Renal cortical epithelial cell (primary cell): ENCODE measurements around the gene SARNP. TPM values are rescaled to one million over a fixed set of nuclear protein-coding genes. Genes with fewer than 3 reads are reported as not detected.
"Not testable (repeated sequence)": the region's sequence is repeated elsewhere in the genome, so short reads cannot be mapped to it uniquely, and the experiment has no call there.

ENCODE experiments used
- DNase-seq: peaks from one replicate; pipeline ENCODE4 v3.0.0-alpha.2; 2011; ENCODE audit warnings: low read depth
- total RNA-seq: library from RNA; depleted of rRNA; stranded (reverse); fragments of >200 nt; gene quantifications from 2 replicates; pipeline ENCODE4 v1.2.3, GENCODE V29; 2014

Gene SARNP
- total RNA-seq, 1 donor from 2014 or later = 123 TPM

DNA sequence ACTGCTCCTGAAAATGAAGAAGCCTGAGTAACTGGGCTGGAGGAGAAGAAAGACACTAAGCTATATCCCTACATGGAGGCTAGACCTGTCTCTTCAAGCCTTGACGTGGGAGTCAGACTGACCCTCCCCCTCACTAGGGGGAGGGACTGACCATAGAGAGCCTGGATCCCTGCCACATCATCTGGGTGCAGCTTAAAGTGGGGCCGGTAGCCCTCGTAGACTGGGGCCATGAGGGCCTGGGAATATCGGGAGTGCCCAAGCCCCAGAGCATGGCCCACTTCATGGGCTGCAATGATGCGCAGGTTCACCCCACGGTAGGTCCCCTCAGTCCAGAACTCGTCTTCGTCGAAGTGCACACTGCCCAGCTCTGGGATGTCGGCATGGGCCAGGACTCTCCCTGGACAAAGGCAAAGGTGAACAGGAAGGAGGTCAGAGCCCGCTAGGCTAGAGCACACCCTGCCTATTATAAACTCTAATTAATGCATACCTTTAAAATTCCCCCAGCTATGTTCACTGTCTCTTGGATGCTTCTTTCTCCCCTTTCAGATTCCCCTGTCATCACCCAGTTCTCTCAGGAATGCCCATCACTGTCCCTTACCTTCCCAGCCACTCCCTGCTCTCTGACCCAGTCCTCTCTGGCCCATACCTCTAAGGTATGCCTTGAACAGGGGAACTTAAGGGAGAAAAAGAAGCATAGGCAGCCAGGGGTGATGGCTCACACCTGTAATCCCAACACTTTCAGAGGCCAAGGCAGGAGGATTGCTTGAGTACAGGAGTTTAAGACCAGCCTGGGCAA lies 22.0 kb upstream of the SARNP start:
- DNase-seq = no peak

- DNase-seq = no peak
Observed at GRCh38 chr12:55838361-55838760, 20.8 kb upstream of the SARNP start.

DNA sequence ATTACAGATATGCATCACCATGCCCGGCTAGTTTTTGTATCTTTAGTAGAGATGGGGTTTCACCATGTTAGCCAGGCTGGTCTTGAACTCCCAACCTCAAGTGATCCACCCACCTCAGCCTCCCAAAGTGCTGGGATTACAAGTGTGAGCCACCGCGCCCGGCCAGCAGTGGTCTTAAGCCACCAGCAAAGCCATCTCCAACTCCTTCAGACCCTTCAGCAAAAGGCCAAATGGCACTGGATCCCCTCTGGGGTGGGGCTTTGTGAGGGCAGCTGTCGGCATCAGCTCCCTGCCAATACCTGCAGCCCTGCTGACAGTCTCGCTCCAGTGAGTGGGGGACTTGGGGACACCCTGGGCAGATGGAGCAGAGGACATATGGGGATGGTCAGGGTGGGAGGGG lies 16.9 kb upstream of the SARNP start:
- not testable (repeated sequence) for DNase-seq

- DNase-seq = no peak
Observed at GRCh38 chr12:55833056-55833455, 15.5 kb upstream of the SARNP start.

GRCh38 chr12:55831447-55831815 lies 13.9 kb upstream of the SARNP start:
- no peak for DNase-seq

DNA sequence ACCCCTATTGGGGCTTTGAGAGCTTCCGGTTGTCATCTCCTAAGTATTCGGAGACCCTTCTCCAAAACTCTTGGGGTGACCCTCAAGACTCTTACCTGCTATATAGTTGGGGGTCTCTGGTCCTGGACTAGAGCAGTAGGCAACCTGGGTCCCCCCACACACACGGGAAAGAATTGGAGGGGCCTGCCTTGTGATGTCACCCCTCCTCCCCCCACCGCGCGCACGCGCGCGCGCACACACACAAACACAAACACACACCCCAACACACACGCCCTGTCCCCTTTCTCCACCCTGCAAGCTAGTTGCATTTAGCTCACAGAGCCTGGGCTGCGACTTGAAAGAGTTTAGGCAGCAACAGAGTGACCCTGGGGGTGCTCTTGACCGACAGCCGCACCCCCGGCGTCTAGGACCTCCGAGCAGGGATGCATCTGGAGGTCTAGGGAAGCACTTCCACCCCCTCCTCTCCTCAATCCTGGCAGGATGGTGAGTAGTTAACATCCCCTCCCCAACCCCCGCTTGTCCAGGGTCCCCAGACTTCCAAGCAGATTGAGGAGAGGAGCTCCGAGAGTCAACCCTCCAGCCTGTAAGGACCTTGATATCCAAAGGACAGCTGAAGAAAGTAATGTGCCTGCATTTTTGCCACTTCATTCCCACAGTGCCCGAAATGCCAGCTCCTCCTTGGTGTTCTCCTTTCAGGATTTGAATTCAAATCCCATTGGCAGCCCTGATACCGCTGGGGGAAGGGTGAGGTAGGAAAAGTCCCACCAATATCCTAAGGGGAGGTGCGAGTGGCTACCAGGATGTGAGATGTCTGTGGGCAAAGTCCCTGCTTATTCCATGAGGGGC lies 13.3 kb upstream of the SARNP start:
- DNase-seq = peak; percentile 23

DNA sequence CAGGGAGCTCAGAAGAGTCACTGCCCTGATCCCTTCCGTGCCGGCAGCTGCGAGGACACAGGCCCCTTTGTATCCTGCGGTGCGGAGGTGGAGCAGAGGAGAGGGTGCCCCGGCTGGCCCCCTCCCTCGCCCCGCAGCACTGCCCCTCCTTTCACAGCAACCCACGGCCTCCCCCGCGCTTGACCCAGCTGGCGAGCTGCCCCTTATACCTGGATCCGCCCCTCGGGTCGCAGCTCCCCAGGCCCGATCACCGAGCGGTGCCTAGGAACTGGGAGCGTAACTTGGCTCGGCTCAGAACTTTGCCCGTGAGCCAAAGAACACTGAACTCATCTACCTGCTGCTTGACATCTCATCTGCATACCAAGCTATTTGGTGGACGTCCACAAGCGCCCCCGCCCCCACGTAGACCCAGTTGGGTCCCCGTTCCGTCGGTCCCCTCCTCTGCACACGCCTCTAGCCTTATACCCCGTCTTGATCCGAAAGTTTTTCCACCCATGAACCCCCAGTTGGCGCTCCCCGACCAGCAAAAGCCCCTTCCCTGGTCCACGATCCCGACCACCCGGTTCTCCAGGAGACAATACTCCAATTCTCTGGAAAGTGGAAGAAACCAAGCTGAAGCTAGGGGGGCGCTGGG lies 12.6 kb upstream of the SARNP start:
- no peak for DNase-seq

DNA sequence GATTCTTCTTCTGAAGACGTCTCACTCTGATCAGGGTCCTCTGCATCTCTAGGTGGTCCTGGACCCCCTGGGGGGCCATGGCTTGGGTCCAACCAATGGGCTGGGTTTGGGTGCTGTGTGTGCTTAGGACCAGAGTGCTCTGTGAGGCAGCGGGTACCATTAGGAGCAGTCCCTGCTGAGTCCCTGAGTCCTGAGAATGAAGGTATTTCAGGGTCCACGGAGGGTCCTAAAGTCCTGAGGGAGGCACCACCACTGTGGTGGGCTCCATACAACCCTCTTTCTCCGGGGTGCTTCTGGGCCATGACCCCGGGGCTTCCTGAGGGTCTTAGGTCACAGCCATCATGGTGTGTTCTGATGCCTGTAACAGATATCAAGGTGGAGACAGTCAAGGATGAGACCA lies 10.8 kb upstream of the SARNP start:
- no peak for DNase-seq

DNA sequence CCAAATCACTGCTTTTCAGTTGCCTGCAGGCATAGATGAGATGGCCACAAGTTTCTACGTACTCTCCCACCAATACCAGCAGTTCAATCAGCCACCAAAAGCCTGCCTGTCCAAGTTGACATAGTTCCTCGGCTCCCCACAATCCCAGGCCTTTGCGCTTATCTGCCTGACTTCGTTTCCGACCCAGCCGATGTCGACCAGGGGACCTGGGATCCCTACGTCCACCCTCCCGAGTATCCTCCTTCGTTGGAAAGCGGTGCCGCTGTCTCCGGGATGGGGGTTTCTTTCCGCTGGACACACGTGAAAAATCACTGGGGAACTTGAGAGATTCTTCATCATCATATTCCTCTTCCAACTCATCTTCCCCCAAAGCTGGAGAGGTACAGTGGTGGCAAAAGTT lies 10.3 kb upstream of the SARNP start:
- DNase-seq = no peak

DNA sequence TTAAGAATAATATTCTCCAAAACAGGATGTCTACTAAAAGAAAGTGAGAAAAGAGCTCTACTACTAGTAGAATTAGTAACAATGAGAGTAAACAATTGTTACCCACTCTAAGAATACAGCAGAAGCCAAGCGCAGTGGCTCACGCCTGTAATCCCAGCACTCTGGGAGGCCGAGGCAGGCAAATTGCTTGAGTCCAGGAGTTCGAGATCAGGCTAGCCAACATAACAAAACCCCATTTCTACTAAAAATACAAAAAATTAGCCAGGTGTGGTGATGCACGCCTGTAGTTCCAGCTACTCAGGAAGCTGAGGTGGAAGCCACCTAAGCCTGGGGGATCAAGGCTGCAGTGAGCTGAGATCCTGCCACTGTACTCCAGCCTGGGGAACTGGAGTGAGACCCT lies 7.2 kb upstream of the SARNP start:
- DNase-seq = no peak

DNA sequence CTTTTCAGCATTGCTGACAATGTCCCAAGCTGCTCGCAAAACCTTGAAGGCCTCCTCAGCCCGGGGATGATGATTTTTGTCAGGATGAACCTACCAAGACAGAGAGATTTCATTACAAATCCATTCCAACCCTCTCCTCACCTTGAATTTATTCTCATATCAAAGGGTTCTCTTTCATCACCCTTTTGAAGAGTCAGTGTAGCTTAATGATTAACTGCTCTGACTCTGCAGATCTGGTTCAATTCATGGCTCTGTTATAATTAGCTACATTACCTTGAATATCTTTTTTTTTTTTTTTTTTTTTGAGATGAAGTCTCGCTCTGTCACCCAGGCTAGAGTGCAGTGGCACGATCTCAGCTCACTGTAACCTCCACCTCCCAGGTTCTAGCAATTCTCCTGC lies 5.9 kb upstream of the SARNP start:
- DNase-seq = peak; percentile 74

- peak; percentile 46 for DNase-seq
Observed at GRCh38 chr12:55822228-55822627, 4.7 kb upstream of the SARNP start.

DNA sequence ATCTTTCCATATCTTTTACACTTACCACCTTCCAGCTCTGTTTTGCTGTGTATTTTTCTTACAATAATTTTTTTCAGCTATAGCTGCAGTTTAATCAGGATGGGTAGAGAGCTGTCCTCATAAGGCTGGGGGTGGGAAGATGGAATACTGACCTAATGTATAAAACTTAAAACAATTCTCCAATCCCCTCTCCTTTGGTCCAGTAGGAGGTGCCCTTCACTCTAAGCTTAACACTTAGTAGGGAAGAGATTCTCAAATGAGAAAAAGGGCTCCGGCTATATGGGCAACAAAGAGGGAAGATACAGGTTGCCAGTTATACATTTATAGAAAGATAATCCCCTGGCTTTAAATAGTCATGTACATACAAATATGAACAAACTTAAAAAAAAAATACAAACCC lies 3.2 kb upstream of the SARNP start:
- DNase-seq = no peak

GRCh38 chr12:55818886-55819285 lies 1.4 kb upstream of the SARNP start:
- DNase-seq = no peak

DNA sequence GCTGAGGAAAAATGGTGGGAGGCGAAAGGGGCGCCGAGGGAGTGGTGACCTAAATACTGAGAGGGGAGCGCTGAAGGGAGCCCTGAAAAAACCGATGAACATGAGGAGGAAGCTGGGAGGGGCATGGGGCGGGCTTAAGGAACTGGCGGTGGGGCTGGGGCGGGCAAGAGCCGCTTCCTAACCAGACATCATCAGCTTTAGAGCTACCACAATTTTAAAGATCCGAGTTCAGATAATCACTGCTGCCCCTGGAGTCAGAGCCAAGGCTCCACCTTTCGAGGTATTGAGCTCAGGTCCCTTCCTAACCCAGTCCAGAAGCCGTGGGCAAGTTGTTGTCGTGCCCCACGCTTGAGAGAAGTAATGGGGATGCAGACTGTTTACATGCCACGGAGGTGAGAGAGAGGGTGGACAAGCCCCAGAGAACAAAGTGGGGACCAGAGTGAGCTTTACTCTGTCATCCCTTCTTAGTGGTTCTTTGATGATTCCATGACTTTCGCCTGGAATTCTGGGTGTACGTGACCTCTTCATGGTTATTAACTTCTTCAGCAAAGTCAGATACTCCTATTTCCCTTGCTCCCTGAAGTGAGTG lies 710 bp upstream of the SARNP start:
- DNase-seq = peak; percentile 23

DNA sequence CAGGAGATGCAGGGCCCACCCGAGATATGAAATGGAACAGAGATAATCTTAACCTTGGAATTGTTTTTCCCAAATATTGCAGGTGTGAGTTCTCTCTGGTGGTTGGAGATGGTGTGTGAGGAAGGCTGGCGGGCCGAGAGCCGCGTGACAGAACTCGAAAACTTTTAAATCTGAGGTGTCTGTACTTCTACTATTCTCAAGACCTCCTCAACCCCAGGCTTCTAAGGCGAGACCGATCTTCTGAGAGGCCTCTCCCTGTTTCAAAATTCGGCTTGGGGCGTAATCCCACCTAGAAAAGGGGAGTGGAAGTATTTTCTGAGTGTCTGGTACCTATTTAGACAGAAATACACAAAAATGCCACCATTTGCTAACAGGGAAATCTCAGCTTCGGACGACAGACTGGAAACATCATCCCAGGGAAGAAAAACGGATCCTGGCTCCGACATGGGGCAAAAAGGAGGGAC lies 611 bp downstream of the SARNP start:
- peak; percentile 36 for DNase-seq

DNA sequence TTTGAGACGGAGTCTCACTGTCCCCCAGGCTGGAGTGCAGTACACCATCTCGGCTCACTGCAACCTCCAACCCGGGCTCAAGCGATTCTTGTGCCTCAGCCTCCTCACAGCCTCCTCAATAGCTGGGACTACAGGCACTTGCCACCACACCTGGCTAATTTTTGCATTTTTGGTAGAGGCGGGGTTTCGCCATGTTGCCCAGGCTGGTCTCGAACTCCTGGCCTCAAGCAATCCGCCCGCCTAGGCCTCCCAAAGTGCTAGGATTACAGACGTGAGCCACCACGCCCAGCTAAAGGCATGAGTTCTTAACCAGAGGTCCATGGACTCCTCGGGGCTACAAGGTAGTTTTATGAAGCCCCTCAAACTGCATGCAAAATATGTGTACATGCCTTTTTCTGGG lies 2.1 kb downstream of the SARNP start:
- DNase-seq = no peak

GRCh38 chr12:55814257-55814656 lies 3.3 kb downstream of the SARNP start:
- DNase-seq = no peak

GRCh38 chr12:55812088-55812487 lies 5.4 kb downstream of the SARNP start:
- no peak for DNase-seq

- DNase-seq = no peak
Observed at GRCh38 chr12:55809274-55809673, 8.2 kb downstream of the SARNP start.

- no peak for DNase-seq
Observed at GRCh38 chr12:55806982-55807381, 10.5 kb downstream of the SARNP start.

DNA sequence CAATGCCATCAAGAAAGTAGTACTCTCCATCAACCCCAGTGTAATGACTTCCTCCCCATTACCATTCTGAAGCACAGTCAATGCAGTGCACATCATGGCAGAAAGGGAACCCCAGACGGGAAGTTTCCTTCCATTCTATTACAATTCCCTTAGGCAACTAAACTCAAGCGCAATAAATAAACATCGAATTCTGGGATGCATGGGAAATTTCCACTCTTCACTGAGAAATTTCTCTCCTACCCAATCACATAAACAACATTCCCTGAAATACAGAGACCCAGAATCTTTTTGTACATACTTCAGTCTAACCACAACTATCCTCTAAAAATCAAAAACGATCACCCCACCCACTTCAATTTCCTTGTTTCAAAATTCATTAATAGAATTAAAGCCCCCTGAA lies 20.0 kb downstream of the SARNP start:
- peak; percentile 22 for DNase-seq
